Activated CD4-positive, alpha-beta T cell treated with anti-CD3 and anti-CD28 coated beads, Interleukin-2, amount 10 ng/mL, durations not matched to agents 24 days and 14 days (primary cell): ENCODE measurements around the gene MAP2K5. TPM values are rescaled to one million over a fixed set of nuclear protein-coding genes. Genes with fewer than 3 reads are reported as not detected.

Experiments
- DNase-seq: peaks from one replicate; pipeline ENCODE4 v3.0.0; 2022
- H3K27ac Mint-ChIP-seq: one replicate; pipeline ENCODE4 v1.8.0; 2022; ENCODE audit warnings: mild to moderate bottlenecking, mixed read lengths
- H3K27me3 Mint-ChIP-seq: one replicate; pipeline ENCODE4 v1.8.0; 2022; ENCODE audit warnings: mixed read lengths
- H3K36me3 Mint-ChIP-seq: one replicate; pipeline ENCODE4 v1.8.0; 2022; ENCODE audit warnings: low read depth, mild to moderate bottlenecking, mixed read lengths
- H3K4me1 Mint-ChIP-seq: one replicate; pipeline ENCODE4 v1.8.0; 2021; ENCODE audit warnings: mixed read lengths
- H3K4me3 Mint-ChIP-seq: one replicate; pipeline ENCODE4 v1.8.0; 2022; ENCODE audit warnings: mild to moderate bottlenecking, moderate library complexity, mixed read lengths
- H3K9me3 Mint-ChIP-seq: one replicate; pipeline ENCODE4 v1.8.0; 2021; ENCODE audit warnings: mixed read lengths
- intact Hi-C: fragments of 100-400 bp; cut with micrococcal nuclease; formaldehyde crosslinking; loops from one replicate; pipeline ENCODE4 v1.15.1; 2023
- total RNA-seq: library from RNA; stranded (reverse); gene quantifications from 2 replicates; pipeline ENCODE4 v1.2.3, GENCODE V29; 2022

The MAP2K5 gene
- total RNA-seq, 1 donor from 2014 or later, result 21.0 TPM

DNA sequence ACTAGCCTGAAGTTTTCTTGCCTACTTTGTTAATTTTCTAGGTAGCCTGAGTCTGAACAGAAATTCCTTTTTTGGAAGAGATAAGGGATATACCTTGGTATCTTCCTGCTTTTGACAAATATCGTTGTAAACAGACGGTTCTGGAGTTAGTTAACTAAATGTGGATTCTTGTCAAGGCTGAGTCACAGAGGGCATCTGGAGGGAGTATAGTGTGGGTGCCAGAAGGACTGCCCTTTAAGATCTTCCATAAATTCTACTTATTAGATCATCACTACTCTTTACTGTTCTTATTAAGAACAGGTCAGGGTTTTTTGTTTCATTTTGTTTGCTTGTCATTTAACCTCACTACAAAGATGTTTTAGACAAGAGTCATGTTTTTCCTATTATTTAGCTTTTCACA lies 157.5 kb downstream of the MAP2K5 start:
- H3K36me3 Mint-ChIP-seq, result peaks cover 5% of the 10 kb centered on the region
- no peak overlapping the region for H3K4me3 Mint-ChIP-seq
- H3K4me1 Mint-ChIP-seq, result no peaks in the 10 kb centered on the region
- H3K27me3 Mint-ChIP-seq, result no peaks in the 10 kb centered on the region
- intact Hi-C loops, result no loop called here
- H3K27ac Mint-ChIP-seq, result no peak overlapping the region
- H3K9me3 Mint-ChIP-seq, result no peaks in the 10 kb centered on the region
- DNase-seq, result no peak

- DNase-seq, result no peak
- Mint-ChIP-seq H3K36me3 (peaks cover 7% of the 10 kb centered on the region), H3K4me3 (no peak overlapping the region), H3K9me3 (no peaks in the 10 kb centered on the region), H3K4me1 (no peaks in the 10 kb centered on the region), H3K27me3 (no peaks in the 10 kb centered on the region), H3K27ac (no peak overlapping the region)
- intact Hi-C loops, result no loop called here
These were observed 159.2 kb downstream of the MAP2K5 start for GRCh38 chr15:67701669-67702068.

GRCh38 chr15:67707520-67708283 lies 165.2 kb downstream of the MAP2K5 start:
- Mint-ChIP-seq H3K4me3 (no peak overlapping the region), H3K4me1 (peaks cover 4% of the 10 kb centered on the region), H3K27ac (no peak overlapping the region), H3K36me3 (peaks cover 9% of the 10 kb centered on the region), H3K27me3 (no peaks in the 10 kb centered on the region), H3K9me3 (no peaks in the 10 kb centered on the region)
- intact Hi-C loops, result no loop called here
- DNase-seq, result no peak

- Mint-ChIP-seq H3K27me3 (no peaks in the 10 kb centered on the region), H3K9me3 (no peaks in the 10 kb centered on the region), H3K27ac (no peak overlapping the region), H3K36me3 (peaks cover 10% of the 10 kb centered on the region), H3K4me3 (no peak overlapping the region), H3K4me1 (peaks cover 4% of the 10 kb centered on the region)
- intact Hi-C loops, result no loop called here
- no peak for DNase-seq
These were observed 166.0 kb downstream of the MAP2K5 start for GRCh38 chr15:67708500-67708899.

DNA sequence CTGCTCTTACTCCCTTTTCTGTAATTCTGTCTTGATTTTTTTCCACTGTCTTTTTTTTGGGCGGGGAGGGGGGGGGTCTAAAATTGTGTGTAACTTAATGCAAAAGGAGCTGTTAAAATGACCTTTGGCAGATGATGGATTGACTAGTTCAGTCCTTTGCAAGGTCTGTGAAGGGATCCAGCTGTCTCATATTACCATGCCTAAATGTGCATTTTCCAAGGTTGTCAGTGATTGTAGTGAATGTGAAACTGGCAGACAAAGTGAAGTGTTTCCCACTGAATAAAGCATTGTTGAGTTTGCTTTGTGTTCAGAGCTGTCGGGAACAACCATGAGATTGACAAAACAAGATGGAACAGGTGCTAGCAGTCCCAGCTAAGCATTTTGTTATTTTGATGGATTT lies 172.7 kb downstream of the MAP2K5 start:
- H3K4me1 Mint-ChIP-seq, result no peaks in the 10 kb centered on the region
- H3K9me3 Mint-ChIP-seq, result no peaks in the 10 kb centered on the region
- no peak overlapping the region for H3K27ac Mint-ChIP-seq
- no peak overlapping the region for H3K4me3 Mint-ChIP-seq
- H3K36me3 Mint-ChIP-seq, result peaks cover 5% of the 10 kb centered on the region
- intact Hi-C loops, result no loop called here
- no peaks in the 10 kb centered on the region for H3K27me3 Mint-ChIP-seq
- no peak for DNase-seq

DNA sequence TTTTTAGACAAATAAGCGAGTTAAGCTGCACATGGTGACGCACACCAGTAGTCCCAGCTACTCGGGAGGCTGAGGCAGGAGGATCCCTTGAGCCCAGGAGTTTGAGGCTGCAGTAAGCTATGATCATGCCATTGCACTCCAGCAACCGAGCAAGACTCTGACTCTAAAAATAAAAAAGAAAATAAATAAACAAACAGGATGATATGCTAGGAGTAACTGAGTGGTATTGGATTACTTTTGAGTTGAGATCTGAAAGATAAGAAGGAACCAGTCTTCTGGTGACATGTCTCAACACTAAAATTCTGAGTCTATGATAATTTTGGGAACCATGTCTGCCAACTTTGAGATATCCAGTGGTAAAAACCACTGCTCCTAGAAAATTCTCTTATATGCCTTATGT lies 173.7 kb downstream of the MAP2K5 start:
- no peak overlapping the region for H3K4me3 Mint-ChIP-seq
- no peak for DNase-seq
- peaks cover 3% of the 10 kb centered on the region for H3K36me3 Mint-ChIP-seq
- no peaks in the 10 kb centered on the region for H3K9me3 Mint-ChIP-seq
- H3K27ac Mint-ChIP-seq, result no peak overlapping the region
- H3K27me3 Mint-ChIP-seq, result no peaks in the 10 kb centered on the region
- intact Hi-C loops, result no loop called here
- no peaks in the 10 kb centered on the region for H3K4me1 Mint-ChIP-seq

- intact Hi-C loops, result no loop called here
- no peaks in the 10 kb centered on the region for H3K9me3 Mint-ChIP-seq
- H3K36me3 Mint-ChIP-seq, result peaks cover 2% of the 10 kb centered on the region
- no peak for DNase-seq
- no peaks in the 10 kb centered on the region for H3K4me1 Mint-ChIP-seq
- no peak overlapping the region for H3K27ac Mint-ChIP-seq
- no peak overlapping the region for H3K4me3 Mint-ChIP-seq
- H3K27me3 Mint-ChIP-seq, result no peaks in the 10 kb centered on the region
These were observed 175.3 kb downstream of the MAP2K5 start for GRCh38 chr15:67717776-67718175.

- intact Hi-C loops, result no loop called here
- Mint-ChIP-seq H3K9me3 (no peaks in the 10 kb centered on the region), H3K36me3 (peaks cover 2% of the 10 kb centered on the region)
These were observed 176.9 kb downstream of the MAP2K5 start for GRCh38 chr15:67719330-67719959.

DNA sequence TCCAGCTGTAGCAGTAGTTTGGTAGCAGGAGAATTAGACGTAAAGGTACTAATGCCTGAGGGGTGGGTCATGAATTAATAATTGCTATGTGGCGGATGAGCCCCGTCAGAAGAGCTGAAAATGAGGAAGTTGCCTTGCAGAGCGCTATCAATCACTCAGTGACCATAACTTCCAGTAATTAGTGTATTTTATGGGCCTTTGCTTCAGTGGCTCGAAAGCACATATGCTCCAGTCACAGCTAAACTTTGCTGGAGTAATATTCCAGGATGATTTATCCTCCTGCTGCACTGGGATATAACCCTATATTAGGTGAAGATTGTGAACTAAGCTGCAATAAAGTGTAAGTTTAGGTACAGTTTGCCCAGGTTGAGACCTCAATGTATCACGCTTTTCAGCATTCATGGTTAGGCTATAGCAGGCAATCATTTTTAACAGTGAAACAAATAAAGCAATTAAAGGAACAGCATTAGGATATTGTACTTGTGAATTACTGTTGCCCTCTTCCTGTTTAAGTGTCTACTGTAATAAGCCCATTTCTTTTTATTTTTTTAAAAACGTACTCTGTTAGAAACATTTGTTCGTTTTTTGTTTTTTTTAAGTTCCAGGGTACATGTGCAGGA lies 178.2 kb downstream of the MAP2K5 start:
- Mint-ChIP-seq H3K9me3 (no peaks in the 10 kb centered on the region), H3K27me3 (no peaks in the 10 kb centered on the region), H3K36me3 (no peaks in the 10 kb centered on the region), H3K4me1 (no peaks in the 10 kb centered on the region), H3K4me3 (no peak overlapping the region), H3K27ac (no peak overlapping the region)
- no peak for DNase-seq
- intact Hi-C loops, result no loop called here

More at GRCh38 chr15:67719330-67719959, 176.9 kb downstream of the MAP2K5 start:
- no peak for DNase-seq
- no peaks in the 10 kb centered on the region for H3K27me3 Mint-ChIP-seq
- H3K27ac Mint-ChIP-seq, result no peak overlapping the region
- no peak overlapping the region for H3K4me3 Mint-ChIP-seq
- H3K4me1 Mint-ChIP-seq, result no peaks in the 10 kb centered on the region

- no peaks in the 10 kb centered on the region for H3K4me1 Mint-ChIP-seq
- no peaks in the 10 kb centered on the region for H3K9me3 Mint-ChIP-seq
- intact Hi-C loops, result no loop called here
- H3K4me3 Mint-ChIP-seq, result no peak overlapping the region
- H3K27me3 Mint-ChIP-seq, result no peaks in the 10 kb centered on the region
- no peak for DNase-seq
- no peaks in the 10 kb centered on the region for H3K36me3 Mint-ChIP-seq
- no peak overlapping the region for H3K27ac Mint-ChIP-seq
These were observed 179.7 kb downstream of the MAP2K5 start for GRCh38 chr15:67722030-67722817.

- Mint-ChIP-seq H3K4me3 (no peak overlapping the region), H3K9me3 (no peaks in the 10 kb centered on the region), H3K27me3 (no peaks in the 10 kb centered on the region), H3K4me1 (no peaks in the 10 kb centered on the region), H3K27ac (no peak overlapping the region), H3K36me3 (no peaks in the 10 kb centered on the region)
- intact Hi-C loops, result no loop called here
- DNase-seq, result no peak
These were observed 181.0 kb downstream of the MAP2K5 start for GRCh38 chr15:67723294-67724024.

- intact Hi-C loops, result no loop called here
- Mint-ChIP-seq H3K27ac (no peak overlapping the region), H3K36me3 (no peaks in the 10 kb centered on the region), H3K4me3 (no peak overlapping the region), H3K9me3 (no peaks in the 10 kb centered on the region), H3K4me1 (no peaks in the 10 kb centered on the region), H3K27me3 (no peaks in the 10 kb centered on the region)
- DNase-seq, result no peak
These were observed 182.3 kb downstream of the MAP2K5 start for GRCh38 chr15:67724691-67725375.

- H3K4me3 Mint-ChIP-seq, result no peak overlapping the region
These were observed 187.6 kb downstream of the MAP2K5 start for GRCh38 chr15:67730135-67730534.

More at GRCh38 chr15:67730135-67730534, 187.6 kb downstream of the MAP2K5 start:
- intact Hi-C loops, result no loop called here
- H3K4me1 Mint-ChIP-seq, result peaks cover 5% of the 10 kb centered on the region
- no peak overlapping the region for H3K27ac Mint-ChIP-seq
- no peak for DNase-seq
- no peaks in the 10 kb centered on the region for H3K27me3 Mint-ChIP-seq
- H3K9me3 Mint-ChIP-seq, result no peaks in the 10 kb centered on the region
- H3K36me3 Mint-ChIP-seq, result no peaks in the 10 kb centered on the region
